ENCODE results near the gene PSME3IP1. TPM values are rescaled to one million over a fixed set of nuclear protein-coding genes. Genes with fewer than 3 reads are reported as not detected.

Gene PSME3IP1
- total and polyA plus RNA-seq, 12 donors: 32.9 to 129 (median 67.8) TPM

GRCh38 chr16:57163842-57164241 lies 22.0 kb downstream of the PSME3IP1 start:
- intact Hi-C loops (cut with DNase I): no loop called here
- peaks cover 0 to 64% of the 10 kb centered on the region in 2 donors for H3K36me3 ChIP-seq (replicated peaks in 1 of 2)

GRCh38 chr16:57159447-57159846 lies 26.4 kb downstream of the PSME3IP1 start:
- Histone ChIP-seq H3K27me3 (no peaks in the 10 kb centered on the region), H3K9me3 (replicated peaks in 1 of 3) (no peaks in the 10 kb centered on the region), H3K27ac (no peak overlapping the region), H3K4me3 (no peak overlapping the region), H3K4me1 (replicated peaks in 1 of 2) (no peaks in the 10 kb centered on the region), H3K36me3 (replicated peaks in 1 of 2) (peaks cover 0 to 55% of the 10 kb centered on the region in 2 donors)
- TF ChIP-seq CTCF (IDR thresholded peaks at IDR 0.05): no peak
- 83 to 96% (median 85%) methylated on average over 4 of the region's 4 CpGs for WGBS, 4 donors
- no peak for DNase-seq
- intact Hi-C loops (cut with DNase I): no loop called here

More at GRCh38 chr16:57163842-57164241, 22.0 kb downstream of the PSME3IP1 start:
- no peak for DNase-seq
- H3K4me3 ChIP-seq: no peak overlapping the region
- H3K9me3 ChIP-seq (replicated peaks in 1 of 3): no peaks in the 10 kb centered on the region
- peaks cover 0 to 19% of the 10 kb centered on the region in 2 donors for H3K4me1 ChIP-seq (replicated peaks in 1 of 2)
- H3K27me3 ChIP-seq: no peaks in the 10 kb centered on the region
- TF ChIP-seq CTCF (IDR thresholded peaks at IDR 0.05) (no peak), POLR2A (IDR thresholded peaks at IDR 0.05) (no peak)
- no peak overlapping the region for H3K27ac ChIP-seq
- WGBS, 4 donors: 60 to 89% (median 87%) methylated on average over 1 of the region's 1 CpG

GRCh38 chr16:57157533-57157932 lies 28.3 kb downstream of the PSME3IP1 start:
- intact Hi-C loops (cut with DNase I): no loop called here
- no peak overlapping the region for H3K27ac ChIP-seq
- no peaks in the 10 kb centered on the region for H3K4me1 ChIP-seq (replicated peaks in 1 of 2)
- H3K4me3 ChIP-seq: no peak overlapping the region
- peaks cover 0 to 55% of the 10 kb centered on the region in 2 donors for H3K36me3 ChIP-seq (replicated peaks in 1 of 2)
- DNase-seq: no peak
- H3K27me3 ChIP-seq: no peaks in the 10 kb centered on the region
- no peaks in the 10 kb centered on the region for H3K9me3 ChIP-seq (replicated peaks in 1 of 3)
- TF ChIP-seq POLR2A (IDR thresholded peaks at IDR 0.05): no peak
- no peak for TF ChIP-seq CTCF (IDR thresholded peaks at IDR 0.05)
- WGBS, 4 donors: 96 to 100% (median 98%) methylated on average over 1 of the region's 1 CpG

GRCh38 chr16:57156351-57156703 lies 29.5 kb downstream of the PSME3IP1 start:
- H3K36me3 ChIP-seq (replicated peaks in 1 of 2): peaks cover 0 to 47% of the 10 kb centered on the region in 2 donors
- H3K9me3 ChIP-seq (replicated peaks in 1 of 3): no peaks in the 10 kb centered on the region
- TF ChIP-seq POLR2A (IDR thresholded peaks at IDR 0.05) (no peak), CTCF (IDR thresholded peaks at IDR 0.05) (no peak)
- no peak for DNase-seq
- H3K27ac ChIP-seq: no peak overlapping the region
- H3K4me1 ChIP-seq (replicated peaks in 1 of 2): no peaks in the 10 kb centered on the region
- no peak overlapping the region for H3K4me3 ChIP-seq
- intact Hi-C loops (cut with DNase I): no loop called here
- 44 to 69% (median 59%) methylated on average over 4 of the region's 4 CpGs for WGBS, 4 donors
- H3K27me3 ChIP-seq: no peaks in the 10 kb centered on the region

All from adrenal gland (tissue), 12 donors.